Keratinocyte (primary cell): ENCODE measurements around the gene OLIG2. TPM values are rescaled to one million over a fixed set of nuclear protein-coding genes. Genes with fewer than 3 reads are reported as not detected.

ENCODE experiments used
- DNase-seq: peaks from one replicate; pipeline ENCODE4 v3.0.0-alpha.2; 2011; ENCODE audit warnings: low read depth, missing footprints, low spot score
- FAIRE-seq: peaks from 2 replicates; lab custom pipeline; 2011; peaks lifted over from hg19 to GRCh38; lab: Jason Lieb, UNC
- H2AFZ ChIP-seq: 2 replicates; pipeline ENCODE4 v1.6.0; 2012; ENCODE audit warnings: low read length, control low read depth, inconsistent platforms; ENCODE audit not compliant: control insufficient read depth
- H3K27ac ChIP-seq: 2 replicates; pipeline ENCODE4 v1.5.1; 2011; ENCODE audit warnings: low read length; ENCODE audit not compliant: control insufficient read depth, insufficient read depth
- H3K27me3 ChIP-seq: 3 replicates; pipeline ENCODE4 v1.6.0; 2011; ENCODE audit warnings: low read length; ENCODE audit not compliant: control insufficient read depth, insufficient read depth; ENCODE audit errors: extremely low read depth
- H3K36me3 ChIP-seq, 2 experiments: 2 replicates in 1 of 2; 3 replicates in 1 of 2; pipeline ENCODE4 v1.5.1; 2011; ENCODE audit warnings: low read length in 2 of 2, mild to moderate bottlenecking in 1 of 2; ENCODE audit not compliant: control insufficient read depth in 2 of 2, insufficient read depth in 2 of 2; ENCODE audit errors: extremely low read depth in 1 of 2
- H3K4me1 ChIP-seq: 3 replicates; pipeline ENCODE4 v1.5.1; 2011; ENCODE audit warnings: low read length; ENCODE audit not compliant: control insufficient read depth, insufficient read depth; ENCODE audit errors: extremely low read depth
- H3K4me2 ChIP-seq: 3 replicates; pipeline ENCODE4 v1.6.0; 2011; ENCODE audit warnings: low read depth, low read length; ENCODE audit not compliant: control insufficient read depth, insufficient read depth; ENCODE audit errors: extremely low read depth
- H3K4me3 ChIP-seq, 3 experiments: fragments of 200-600 bp in 1 of 3; sonication (generic) in 1 of 3; 2 replicates in 2 of 3; 3 replicates in 1 of 3; pipeline ENCODE4 v1.5.1; 2011 to 2016; ENCODE audit warnings: low read length in 3 of 3, mild to moderate bottlenecking in 3 of 3, control low read depth in 2 of 3, inconsistent platforms in 1 of 3, low read depth in 1 of 3, mixed read lengths in 1 of 3, mixed run types in 1 of 3, moderate library complexity in 1 of 3; ENCODE audit not compliant: control insufficient read depth in 2 of 3, insufficient read depth in 2 of 3; ENCODE audit errors: extremely low read depth in 1 of 3
- H3K79me2 ChIP-seq: 2 replicates; pipeline ENCODE4 v1.6.0; 2012; ENCODE audit warnings: low read length; ENCODE audit not compliant: control insufficient read depth, insufficient read depth
- H3K9ac ChIP-seq: 3 replicates; pipeline ENCODE4 v1.6.0; 2011; ENCODE audit warnings: low read length; ENCODE audit not compliant: control insufficient read depth, insufficient read depth; ENCODE audit errors: extremely low read depth
- H3K9me1 ChIP-seq: 3 replicates; pipeline ENCODE4 v1.6.0; 2011; ENCODE audit warnings: low read length; ENCODE audit not compliant: control insufficient read depth, insufficient read depth; ENCODE audit errors: extremely low read depth
- H3K9me3 ChIP-seq: 2 replicates; pipeline ENCODE4 v1.5.1; 2012; ENCODE audit warnings: low read depth, low read length; ENCODE audit not compliant: control insufficient read depth
- H4K20me1 ChIP-seq: 3 replicates; pipeline ENCODE4 v1.6.0; 2011; ENCODE audit warnings: low read length; ENCODE audit not compliant: control insufficient read depth, insufficient read depth; ENCODE audit errors: extremely low read depth
- EZH2 ChIP-seq: IDR thresholded peaks from one replicate; pipeline ENCODE4 v1.6.1; 2012; ENCODE audit warnings: inconsistent platforms, mild to moderate bottlenecking, low read length, moderate library complexity
- dilution Hi-C: fragments of 300-500 bp; cut with MboI; formaldehyde crosslinking; loops from one replicate; pipeline ENCODE4 v1.7.0; 2020; ENCODE audit warnings: low sequenced_read_pairs; ENCODE audit not compliant: extremely low pct_ligation_motif_present
- polyA plus RNA-seq, 5 experiments: library from polyadenylated mRNA; depleted of rRNA in 3 of 5; stranded (reverse) in 3 of 5; stranded (forward) in 1 of 5; unstranded in 1 of 5; fragments of >200 nt; gene quantifications; 1 replicate in 1 of 5; 2 replicates in 3 of 5; 3 replicates in 1 of 5; pipeline versions ENCODE4 v1.2.1 to v1.2.3, GENCODE V29; 2011 to 2012; ENCODE audit warnings: missing spikeins in 2 of 5, low read depth in 1 of 5, low replicate concordance in 1 of 5
- TF ChIP-seq, protein P1 (sequence below), 3 experiments: IDR thresholded peaks in 1 of 3; conservative IDR thresholded peaks in 1 of 3; optimal IDR thresholded peaks in 1 of 3; 2 replicates in 2 of 3; 3 replicates in 1 of 3; pipeline versions ENCODE3 to v1.5.1; 2011; ENCODE audit warnings: low read length in 3 of 3, mild to moderate bottlenecking in 3 of 3, moderate library complexity in 2 of 3, control low read depth in 1 of 3, inconsistent platforms in 1 of 3; ENCODE audit not compliant: insufficient read depth in 2 of 3; ENCODE audit errors: extremely low read depth in 1 of 3

OLIG2 gene
- polyA plus RNA-seq, 1 donor (not counting 4 experiments of a cell fraction or from before 2014, with no cell fraction given): not detected

- Histone ChIP-seq H3K27me3 (peaks cover 18% of the 10 kb centered on the region), H3K27ac (no peak overlapping the region), H3K4me2 (no peak overlapping the region), H3K36me3 (no peaks in the 10 kb centered on the region), H3K9ac (no peak overlapping the region), H3K9me1 (no peaks in the 10 kb centered on the region), H3K4me3 (no peak overlapping the region), H3K9me3 (no peaks in the 10 kb centered on the region), H3K79me2 (no peaks in the 10 kb centered on the region), H4K20me1 (no peaks in the 10 kb centered on the region), H3K4me1 (peaks cover 8% of the 10 kb centered on the region), H2AFZ (no peak overlapping the region)
- dilution Hi-C loops: no loop called here
- no peak for TF ChIP-seq EZH2
- TF ChIP-seq, protein P1, sequence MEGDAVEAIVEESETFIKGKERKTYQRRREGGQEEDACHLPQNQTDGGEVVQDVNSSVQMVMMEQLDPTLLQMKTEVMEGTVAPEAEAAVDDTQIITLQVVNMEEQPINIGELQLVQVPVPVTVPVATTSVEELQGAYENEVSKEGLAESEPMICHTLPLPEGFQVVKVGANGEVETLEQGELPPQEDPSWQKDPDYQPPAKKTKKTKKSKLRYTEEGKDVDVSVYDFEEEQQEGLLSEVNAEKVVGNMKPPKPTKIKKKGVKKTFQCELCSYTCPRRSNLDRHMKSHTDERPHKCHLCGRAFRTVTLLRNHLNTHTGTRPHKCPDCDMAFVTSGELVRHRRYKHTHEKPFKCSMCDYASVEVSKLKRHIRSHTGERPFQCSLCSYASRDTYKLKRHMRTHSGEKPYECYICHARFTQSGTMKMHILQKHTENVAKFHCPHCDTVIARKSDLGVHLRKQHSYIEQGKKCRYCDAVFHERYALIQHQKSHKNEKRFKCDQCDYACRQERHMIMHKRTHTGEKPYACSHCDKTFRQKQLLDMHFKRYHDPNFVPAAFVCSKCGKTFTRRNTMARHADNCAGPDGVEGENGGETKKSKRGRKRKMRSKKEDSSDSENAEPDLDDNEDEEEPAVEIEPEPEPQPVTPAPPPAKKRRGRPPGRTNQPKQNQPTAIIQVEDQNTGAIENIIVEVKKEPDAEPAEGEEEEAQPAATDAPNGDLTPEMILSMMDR (optimal IDR thresholded peaks at IDR 0.05 in 1 of 3, IDR thresholded peaks at IDR 0.05 in 1 of 3, conservative IDR thresholded peaks at IDR 0.05 in 1 of 3; ENCODE audit: extremely low read depth in 1 of 3, insufficient read depth in 2 of 3, low read length in 3 of 3): no peak
- FAIRE-seq (no peak), DNase-seq (no peak)
These were observed 13.8 kb downstream of the OLIG2 start for GRCh38 chr21:33039536-33039935.

DNA sequence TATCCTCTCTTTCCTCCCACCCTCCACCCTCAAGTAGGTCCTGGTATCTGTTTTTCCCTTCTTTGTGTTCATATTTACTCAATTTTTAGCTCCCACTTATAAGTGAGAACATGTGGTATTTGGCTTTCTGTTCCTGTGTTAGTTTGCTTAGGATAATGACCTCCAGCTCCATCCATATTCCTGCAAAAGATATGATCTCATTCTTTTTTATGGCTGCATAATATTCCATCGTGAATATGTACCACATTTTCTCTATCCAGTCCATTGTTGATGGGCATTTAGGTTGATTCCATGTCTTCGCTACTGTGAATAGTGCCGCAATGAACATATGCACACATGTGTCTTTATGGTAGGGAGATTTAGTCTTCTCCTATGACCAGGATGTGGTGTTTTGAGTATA is 14.5 kb downstream of the OLIG2 start:
- Histone ChIP-seq H3K27ac (no peak overlapping the region), H3K9me3 (no peaks in the 10 kb centered on the region), H3K9me1 (no peaks in the 10 kb centered on the region), H3K36me3 (no peaks in the 10 kb centered on the region), H3K4me1 (peaks cover 8% of the 10 kb centered on the region), H3K9ac (no peak overlapping the region), H2AFZ (no peak overlapping the region), H3K27me3 (peaks cover 11% of the 10 kb centered on the region), H3K79me2 (no peaks in the 10 kb centered on the region), H3K4me2 (no peak overlapping the region), H4K20me1 (no peaks in the 10 kb centered on the region), H3K4me3 (no peak overlapping the region)
- TF ChIP-seq EZH2: no peak
- TF ChIP-seq, protein P1 (optimal IDR thresholded peaks at IDR 0.05 in 1 of 3, IDR thresholded peaks at IDR 0.05 in 1 of 3, conservative IDR thresholded peaks at IDR 0.05 in 1 of 3; ENCODE audit: extremely low read depth in 1 of 3, insufficient read depth in 2 of 3, low read length in 3 of 3): no peak
- dilution Hi-C loops: no loop called here
- DNase-seq: no peak
- FAIRE-seq: no peak
